HEK293 (cell line): ENCODE data around the gene VPS51.

ENCODE experiments used
- CTCF ChIA-PET: fragments of 350-600 bp; formaldehyde crosslinking; extraction: SDS; loops from one replicate; lab custom pipeline; 2021; ENCODE audit warnings: antibody characterized with exemption; lab: Yijun Ruan, JAX
- POLR2A ChIA-PET: fragments of 300-600 bp; formaldehyde crosslinking; extraction: SDS; loops from one replicate; lab custom pipeline; 2020; ENCODE audit warnings: antibody characterized with exemption, inconsistent platforms; lab: Yijun Ruan, JAX
- H3K27ac ChIP-seq: fragments of 200-500 bp; sonication (Bioruptor generic); 2 replicates; pipeline ENCODE4 v1.5.1; 2014; ENCODE audit warnings: low read depth, low read length, control low read depth, inconsistent platforms; ENCODE audit errors: extremely low read depth
- H3K36me3 ChIP-seq, 2 experiments: fragments of 200-500 bp in 1 of 2; sonication (Bioruptor generic) in 1 of 2; 1 replicate in 1 of 2; 2 replicates in 1 of 2; pipeline ENCODE4 v1.5.1; 2014 to 2017; ENCODE audit warnings: inconsistent platforms in 2 of 2, low read length in 2 of 2; ENCODE audit not compliant: control insufficient read depth in 2 of 2, insufficient read depth in 1 of 2
- H3K4me1 ChIP-seq: fragments of 200-500 bp; sonication (Bioruptor generic); 2 replicates; pipeline ENCODE4 v1.5.1; 2014; ENCODE audit warnings: mild to moderate bottlenecking, low read length, inconsistent platforms; ENCODE audit not compliant: control insufficient read depth, insufficient read depth
- H3K4me3 ChIP-seq: 2 replicates; pipeline ENCODE4 v1.5.1; 2011; ENCODE audit warnings: low read depth, mild to moderate bottlenecking, control low read depth, low read length, moderate library complexity
- H3K9me3 ChIP-seq: fragments of 200-500 bp; sonication (Bioruptor generic); 2 replicates; pipeline ENCODE4 v1.5.1; 2014; ENCODE audit warnings: low read depth, low read length, inconsistent platforms; ENCODE audit not compliant: control insufficient read depth, insufficient read depth
- FEZF1 ChIP-seq: fragments of 450-650 bp; formaldehyde crosslinking; IDR thresholded peaks from 2 replicates; pipeline ENCODE4 v1.5.1; 2016; ENCODE audit warnings: missing biosample characterization, missing genetic modification characterization
- GFI1B ChIP-seq: fragments of 450-650 bp; formaldehyde crosslinking; IDR thresholded peaks from 2 replicates; pipeline ENCODE4 v1.5.1; 2016; ENCODE audit warnings: missing biosample characterization, missing genetic modification characterization
- HOXA7 ChIP-seq: sonication (generic); formaldehyde crosslinking; IDR thresholded peaks from 2 replicates; pipeline ENCODE4 v1.8.1; 2022; ENCODE audit warnings: missing genetic modification reagents, borderline replicate concordance
- KLF7 ChIP-seq: fragments of 450-650 bp; formaldehyde crosslinking; IDR thresholded peaks from 2 replicates; pipeline ENCODE4 v1.5.1; 2016; ENCODE audit warnings: missing biosample characterization, missing genetic modification characterization, borderline replicate concordance
- SCRT1 ChIP-seq: fragments of 450-650 bp; formaldehyde crosslinking; IDR thresholded peaks from 2 replicates; pipeline ENCODE4 v1.5.1; 2016; ENCODE audit warnings: missing biosample characterization, missing genetic modification characterization, borderline replicate concordance
- ZBTB1 ChIP-seq: fragments of 450-650 bp; formaldehyde crosslinking; IDR thresholded peaks from 2 replicates; pipeline ENCODE4 v1.5.1; 2016; ENCODE audit warnings: missing biosample characterization, missing genetic modification characterization
- ZBTB20 ChIP-seq: fragments of 450-650 bp; formaldehyde crosslinking; IDR thresholded peaks from 2 replicates; pipeline ENCODE4 v1.5.1; 2016; ENCODE audit warnings: missing biosample characterization, missing genetic modification characterization
- ZBTB7A ChIP-seq: fragments of 450-650 bp; formaldehyde crosslinking; IDR thresholded peaks from 2 replicates; pipeline ENCODE4 v1.5.1; 2016; ENCODE audit warnings: low read depth, missing biosample characterization, missing genetic modification characterization
- ZNF140 ChIP-seq: fragments of 450-650 bp; formaldehyde crosslinking; IDR thresholded peaks from 2 replicates; pipeline ENCODE4 v1.5.1; 2016; ENCODE audit warnings: missing biosample characterization, missing genetic modification characterization
- ZNF155 ChIP-seq: fragments of 450-650 bp; formaldehyde crosslinking; IDR thresholded peaks from 2 replicates; pipeline ENCODE4 v1.5.1; 2016; ENCODE audit warnings: missing biosample characterization, missing genetic modification characterization
- ZNF175 ChIP-seq: fragments of 450-650 bp; formaldehyde crosslinking; IDR thresholded peaks from 2 replicates; pipeline ENCODE4 v1.5.1; 2016; ENCODE audit warnings: missing biosample characterization, missing genetic modification characterization
- ZNF239 ChIP-seq: fragments of 450-650 bp; formaldehyde crosslinking; IDR thresholded peaks from 2 replicates; pipeline ENCODE4 v1.5.1; 2016; ENCODE audit warnings: missing biosample characterization, missing genetic modification characterization
- ZNF274 ChIP-seq, 2 experiments: fragments of 200-500 bp in 1 of 2; fragments of 450-650 bp in 1 of 2; sonication (Bioruptor generic) in 1 of 2; formaldehyde crosslinking in 1 of 2; IDR thresholded peaks; 2 replicates each; pipeline versions ENCODE4 v1.5.1 to v1.6.1; 2014 to 2016; ENCODE audit warnings: borderline replicate concordance in 1 of 2, inconsistent platforms in 1 of 2, low read length in 1 of 2, missing biosample characterization in 1 of 2, missing genetic modification characterization in 1 of 2
- ZNF394 ChIP-seq: fragments of 450-650 bp; formaldehyde crosslinking; IDR thresholded peaks from 2 replicates; pipeline ENCODE4 v1.5.1; 2016; ENCODE audit warnings: missing biosample characterization, missing genetic modification characterization, mild to moderate bottlenecking, moderate library complexity, borderline replicate concordance
- ZNF433 ChIP-seq: fragments of 450-650 bp; formaldehyde crosslinking; IDR thresholded peaks from 2 replicates; pipeline ENCODE4 v1.5.1; 2016; ENCODE audit warnings: missing biosample characterization, missing genetic modification characterization, low read depth
- ZNF514 ChIP-seq: fragments of 450-650 bp; formaldehyde crosslinking; IDR thresholded peaks from 2 replicates; pipeline ENCODE4 v1.5.1; 2016; ENCODE audit warnings: missing biosample characterization, missing genetic modification characterization
- ZNF549 ChIP-seq: fragments of 450-650 bp; IDR thresholded peaks from 2 replicates; pipeline ENCODE4 v1.5.1; 2018; ENCODE audit warnings: missing biosample characterization, missing genetic modification characterization, mild to moderate bottlenecking, inconsistent platforms, moderate library complexity
- ZNF629 ChIP-seq: fragments of 450-650 bp; formaldehyde crosslinking; IDR thresholded peaks from 2 replicates; pipeline ENCODE4 v1.5.1; 2017; ENCODE audit warnings: missing biosample characterization, missing genetic modification characterization
- ZNF654 ChIP-seq: fragments of 450-650 bp; formaldehyde crosslinking; IDR thresholded peaks from 2 replicates; pipeline ENCODE4 v1.5.1; 2016; ENCODE audit warnings: low read depth, missing biosample characterization, missing genetic modification characterization
- ZNF664 ChIP-seq: fragments of 450-650 bp; formaldehyde crosslinking; IDR thresholded peaks from 2 replicates; pipeline ENCODE4 v1.5.1; 2016; ENCODE audit warnings: missing biosample characterization, missing genetic modification characterization
- ZNF677 ChIP-seq: fragments of 450-650 bp; IDR thresholded peaks from 2 replicates; pipeline ENCODE4 v1.5.0; 2018; ENCODE audit warnings: missing biosample characterization, mild to moderate bottlenecking, missing genetic modification characterization, moderate library complexity
- ZNF76 ChIP-seq: fragments of 450-650 bp; formaldehyde crosslinking; IDR thresholded peaks from 2 replicates; pipeline ENCODE4; 2016; ENCODE audit warnings: low read depth, missing biosample characterization, missing genetic modification characterization, borderline replicate concordance
- ZNF776 ChIP-seq: fragments of 450-650 bp; formaldehyde crosslinking; IDR thresholded peaks from 2 replicates; pipeline ENCODE4 v1.5.0; 2017; ENCODE audit warnings: missing biosample characterization, missing genetic modification characterization, borderline replicate concordance
- ZNF791 ChIP-seq: fragments of 450-650 bp; formaldehyde crosslinking; IDR thresholded peaks from 2 replicates; pipeline ENCODE4 v1.5.1; 2016; ENCODE audit warnings: missing biosample characterization, missing genetic modification characterization
- TF ChIP-seq, protein P1 (sequence below): fragments of 450-650 bp; formaldehyde crosslinking; IDR thresholded peaks from 2 replicates; pipeline ENCODE4 v1.5.1; 2017; ENCODE audit warnings: missing biosample characterization, missing genetic modification characterization
- TF ChIP-seq, protein P2 (sequence below): fragments of 450-650 bp; formaldehyde crosslinking; IDR thresholded peaks from 2 replicates; pipeline ENCODE4 v1.5.1; 2016; ENCODE audit warnings: missing biosample characterization, missing genetic modification characterization
- TF ChIP-seq, protein P3 (sequence below): fragments of 450-650 bp; formaldehyde crosslinking; IDR thresholded peaks from 2 replicates; pipeline ENCODE4 v1.5.1; 2016; ENCODE audit warnings: missing biosample characterization, missing genetic modification characterization
- TF ChIP-seq, protein P4 (sequence below): fragments of 450-650 bp; formaldehyde crosslinking; IDR thresholded peaks from 2 replicates; pipeline ENCODE4 v1.5.1; 2016; ENCODE audit warnings: missing biosample characterization, missing genetic modification characterization

VPS51 gene

DNA sequence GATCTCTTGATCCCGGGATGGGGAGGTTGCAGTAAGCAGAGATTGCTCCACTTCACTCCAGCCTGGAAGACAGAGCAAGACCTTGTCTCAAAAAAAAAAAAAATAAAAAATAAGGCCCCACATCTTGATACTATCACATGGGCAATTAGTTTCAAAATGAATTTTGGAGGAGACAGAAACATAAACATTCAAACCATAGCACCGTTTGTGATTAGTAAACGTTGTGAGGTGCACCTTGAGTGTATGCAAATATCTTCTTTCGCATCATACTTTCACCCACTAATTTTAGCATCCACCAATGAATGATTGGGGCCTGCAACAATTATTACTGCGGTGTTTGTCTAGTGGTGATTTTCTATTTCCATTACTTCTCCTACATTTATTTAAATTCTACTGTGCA, 63.0 kb downstream of the VPS51 start:
- Histone ChIP-seq H3K36me3 (no peaks in the 10 kb centered on the region), H3K4me3 (no peak overlapping the region), H3K4me1 (no peaks in the 10 kb centered on the region), H3K27ac (no peak overlapping the region), H3K9me3 (no peaks in the 10 kb centered on the region)
- TF ChIP-seq KLF7 (tag by site-specific recombination) (no peak), ZNF140 (tag by site-specific recombination) (no peak), ZNF776 (tag by site-specific recombination) (no peak), ZNF549 (no peak), HOXA7 (no peak), ZNF433 (tag by site-specific recombination) (no peak), ZNF629 (no peak), ZNF791 (no peak), FEZF1 (no peak), ZNF274 (IDR thresholded peaks at IDR 0.05; ENCODE audit: low read length) (no peak), ZNF274 (tag by site-specific recombination; IDR thresholded peaks at IDR 0.05; ENCODE audit: borderline replicate concordance) (no peak), ZNF394 (no peak), ZNF155 (no peak), ZBTB7A (no peak)
- TF ChIP-seq, protein P1, sequence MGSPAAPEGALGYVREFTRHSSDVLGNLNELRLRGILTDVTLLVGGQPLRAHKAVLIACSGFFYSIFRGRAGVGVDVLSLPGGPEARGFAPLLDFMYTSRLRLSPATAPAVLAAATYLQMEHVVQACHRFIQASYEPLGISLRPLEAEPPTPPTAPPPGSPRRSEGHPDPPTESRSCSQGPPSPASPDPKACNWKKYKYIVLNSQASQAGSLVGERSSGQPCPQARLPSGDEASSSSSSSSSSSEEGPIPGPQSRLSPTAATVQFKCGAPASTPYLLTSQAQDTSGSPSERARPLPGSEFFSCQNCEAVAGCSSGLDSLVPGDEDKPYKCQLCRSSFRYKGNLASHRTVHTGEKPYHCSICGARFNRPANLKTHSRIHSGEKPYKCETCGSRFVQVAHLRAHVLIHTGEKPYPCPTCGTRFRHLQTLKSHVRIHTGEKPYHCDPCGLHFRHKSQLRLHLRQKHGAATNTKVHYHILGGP (tag by site-specific recombination), result no peak
- TF ChIP-seq, protein P2, sequence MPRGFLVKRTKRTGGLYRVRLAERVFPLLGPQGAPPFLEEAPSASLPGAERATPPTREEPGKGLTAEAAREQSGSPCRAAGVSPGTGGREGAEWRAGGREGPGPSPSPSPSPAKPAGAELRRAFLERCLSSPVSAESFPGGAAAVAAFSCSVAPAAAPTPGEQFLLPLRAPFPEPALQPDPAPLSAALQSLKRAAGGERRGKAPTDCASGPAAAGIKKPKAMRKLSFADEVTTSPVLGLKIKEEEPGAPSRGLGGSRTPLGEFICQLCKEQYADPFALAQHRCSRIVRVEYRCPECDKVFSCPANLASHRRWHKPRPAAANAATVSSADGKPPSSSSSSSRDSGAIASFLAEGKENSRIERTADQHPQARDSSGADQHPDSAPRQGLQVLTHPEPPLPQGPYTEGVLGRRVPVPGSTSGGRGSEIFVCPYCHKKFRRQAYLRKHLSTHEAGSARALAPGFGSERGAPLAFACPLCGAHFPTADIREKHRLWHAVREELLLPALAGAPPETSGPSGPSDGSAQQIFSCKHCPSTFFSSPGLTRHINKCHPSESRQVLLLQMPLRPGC (tag by site-specific recombination), result no peak
- POLR2A ChIA-PET, result interaction anchor here (0.7 kb wide), 1 partner anchor 19 kb away, joined by 3 read pairs; no protein-coding TSS in a partner anchor
- CTCF ChIA-PET, result interaction anchor here (1.0 kb wide), 1 partner anchor 46 kb away, joined by 3 read pairs; no protein-coding TSS in a partner anchor

DNA sequence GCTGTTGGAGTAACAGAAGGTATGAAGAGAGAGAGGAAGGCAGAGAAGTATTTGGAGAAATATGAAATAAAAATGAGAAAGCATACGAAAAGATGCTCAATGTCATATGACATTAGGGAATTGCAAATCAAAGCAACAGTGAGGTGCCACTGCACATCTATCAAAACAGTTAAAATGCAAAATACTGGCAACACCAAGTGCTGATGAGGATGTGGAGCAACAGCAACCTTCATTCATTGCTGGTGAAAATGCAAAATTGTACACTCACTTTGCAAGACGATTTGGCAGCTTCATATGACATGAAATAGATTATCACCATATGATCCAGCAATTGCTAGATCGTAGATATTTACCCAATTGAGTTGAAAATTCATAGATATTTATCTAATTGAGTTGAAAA, 64.6 kb downstream of the VPS51 start:
- H3K9me3 ChIP-seq, result no peaks in the 10 kb centered on the region
- H3K27ac ChIP-seq, result no peak overlapping the region
- H3K36me3 ChIP-seq, result no peaks in the 10 kb centered on the region
- CTCF ChIA-PET, result no interaction called here
- no peaks in the 10 kb centered on the region for H3K4me1 ChIP-seq
- TF ChIP-seq ZBTB20 (tag by site-specific recombination) (no peak), ZNF76 (tag by site-specific recombination) (no peak), ZNF654 (no peak), ZNF514 (tag by site-specific recombination) (no peak), SCRT1 (tag by site-specific recombination) (no peak), ZNF677 (no peak), ZNF175 (tag by site-specific recombination) (no peak), ZNF239 (no peak), GFI1B (tag by site-specific recombination) (no peak), ZBTB1 (no peak), ZNF664 (tag by site-specific recombination) (no peak)
- TF ChIP-seq, protein P3, sequence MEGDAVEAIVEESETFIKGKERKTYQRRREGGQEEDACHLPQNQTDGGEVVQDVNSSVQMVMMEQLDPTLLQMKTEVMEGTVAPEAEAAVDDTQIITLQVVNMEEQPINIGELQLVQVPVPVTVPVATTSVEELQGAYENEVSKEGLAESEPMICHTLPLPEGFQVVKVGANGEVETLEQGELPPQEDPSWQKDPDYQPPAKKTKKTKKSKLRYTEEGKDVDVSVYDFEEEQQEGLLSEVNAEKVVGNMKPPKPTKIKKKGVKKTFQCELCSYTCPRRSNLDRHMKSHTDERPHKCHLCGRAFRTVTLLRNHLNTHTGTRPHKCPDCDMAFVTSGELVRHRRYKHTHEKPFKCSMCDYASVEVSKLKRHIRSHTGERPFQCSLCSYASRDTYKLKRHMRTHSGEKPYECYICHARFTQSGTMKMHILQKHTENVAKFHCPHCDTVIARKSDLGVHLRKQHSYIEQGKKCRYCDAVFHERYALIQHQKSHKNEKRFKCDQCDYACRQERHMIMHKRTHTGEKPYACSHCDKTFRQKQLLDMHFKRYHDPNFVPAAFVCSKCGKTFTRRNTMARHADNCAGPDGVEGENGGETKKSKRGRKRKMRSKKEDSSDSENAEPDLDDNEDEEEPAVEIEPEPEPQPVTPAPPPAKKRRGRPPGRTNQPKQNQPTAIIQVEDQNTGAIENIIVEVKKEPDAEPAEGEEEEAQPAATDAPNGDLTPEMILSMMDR (tag by site-specific recombination), result no peak
- TF ChIP-seq, protein P4, sequence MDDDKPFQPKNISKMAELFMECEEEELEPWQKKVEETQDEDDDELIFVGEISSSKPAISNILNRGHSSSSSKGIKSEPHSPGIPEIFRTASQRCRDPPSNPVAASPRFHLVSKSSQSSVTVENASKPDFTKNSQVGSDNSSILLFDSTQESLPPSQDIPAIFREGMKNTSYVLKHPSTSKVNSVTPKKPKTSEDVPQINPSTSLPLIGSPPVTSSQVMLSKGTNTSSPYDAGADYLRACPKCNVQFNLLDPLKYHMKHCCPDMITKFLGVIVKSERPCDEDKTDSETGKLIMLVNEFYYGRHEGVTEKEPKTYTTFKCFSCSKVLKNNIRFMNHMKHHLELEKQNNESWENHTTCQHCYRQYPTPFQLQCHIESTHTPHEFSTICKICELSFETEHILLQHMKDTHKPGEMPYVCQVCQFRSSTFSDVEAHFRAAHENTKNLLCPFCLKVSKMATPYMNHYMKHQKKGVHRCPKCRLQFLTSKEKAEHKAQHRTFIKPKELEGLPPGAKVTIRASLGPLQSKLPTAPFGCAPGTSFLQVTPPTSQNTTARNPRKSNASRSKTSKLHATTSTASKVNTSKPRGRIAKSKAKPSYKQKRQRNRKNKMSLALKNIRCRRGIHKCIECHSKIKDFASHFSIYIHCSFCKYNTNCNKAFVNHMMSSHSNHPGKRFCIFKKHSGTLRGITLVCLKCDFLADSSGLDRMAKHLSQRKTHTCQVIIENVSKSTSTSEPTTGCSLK (tag by site-specific recombination), result no peak
- no peak overlapping the region for H3K4me3 ChIP-seq
- POLR2A ChIA-PET, result interaction anchor here (1.7 kb wide), 1 partner anchor 26 kb away, joined by 4 read pairs; no protein-coding TSS in a partner anchor
